Loucy (cell line): ENCODE measurements around the gene RASSF7.

Experiments
- H2AFZ ChIP-seq: fragments of 200-600 bp; sonication (generic); 2 replicates; pipeline ENCODE4 v1.6.0; 2016; ENCODE audit warnings: antibody characterized with exemption, mild to moderate bottlenecking, low read length, moderate library complexity
- H3F3A ChIP-seq: fragments of 200-600 bp; 2 replicates; pipeline ENCODE4 v1.6.0; 2016; ENCODE audit warnings: antibody characterized with exemption, low read depth, mild to moderate bottlenecking
- H3K27me3 ChIP-seq: fragments of 200-600 bp; sonication (generic); 2 replicates; pipeline ENCODE4 v1.6.1; 2014; ENCODE audit warnings: low read length, mild to moderate bottlenecking; ENCODE audit not compliant: insufficient read depth, poor library complexity, severe bottlenecking
- H3K36me3 ChIP-seq: fragments of 200-600 bp; sonication (generic); 2 replicates; pipeline ENCODE4 v1.6.1; 2016; ENCODE audit warnings: low read length; ENCODE audit not compliant: insufficient read depth
- H3K4me1 ChIP-seq: fragments of 200-600 bp; sonication (generic); 2 replicates; pipeline ENCODE4 v1.5.1; 2014; ENCODE audit warnings: low read length, mild to moderate bottlenecking; ENCODE audit not compliant: insufficient read depth, poor library complexity, severe bottlenecking
- H3K4me2 ChIP-seq: fragments of 200-600 bp; sonication (generic); 2 replicates; pipeline ENCODE4 v1.6.0; 2014; ENCODE audit warnings: antibody characterized with exemption, low read length, low read depth, mild to moderate bottlenecking; ENCODE audit not compliant: poor library complexity, severe bottlenecking
- H3K4me3 ChIP-seq: fragments of 200-600 bp; sonication (generic); 2 replicates; pipeline ENCODE4 v1.5.1; 2014; ENCODE audit warnings: low read length, mild to moderate bottlenecking, mixed read lengths; ENCODE audit not compliant: poor library complexity, severe bottlenecking
- H3K79me2 ChIP-seq: fragments of 200-600 bp; sonication (generic); 2 replicates; pipeline ENCODE4 v1.6.1; 2014; ENCODE audit warnings: low read length; ENCODE audit not compliant: insufficient read depth
- H3K9ac ChIP-seq: fragments of 200-600 bp; sonication (generic); 2 replicates; pipeline ENCODE4 v1.6.0; 2014; ENCODE audit warnings: mild to moderate bottlenecking, low read depth, low read length, moderate library complexity; ENCODE audit not compliant: poor library complexity, severe bottlenecking
- H3K9me2 ChIP-seq: fragments of 200-600 bp; sonication (generic); replicated peaks from 2 replicates; pipeline ENCODE4 v1.6.1; 2016; ENCODE audit warnings: low read depth, low read length, mixed read lengths
- H3K9me3 ChIP-seq: fragments of 200-600 bp; sonication (generic); 2 replicates; pipeline ENCODE4 v1.6.1; 2014; ENCODE audit warnings: mild to moderate bottlenecking, antibody characterized with exemption, low read length, low read depth; ENCODE audit not compliant: insufficient read depth
- H4K20me1 ChIP-seq: fragments of 200-600 bp; sonication (generic); 2 replicates; pipeline ENCODE4 v1.6.0; 2014; ENCODE audit warnings: antibody characterized with exemption, low read length, mild to moderate bottlenecking; ENCODE audit not compliant: insufficient read depth, poor library complexity, severe bottlenecking
- EZH2phosphoT487 ChIP-seq: fragments of 200-600 bp; IDR thresholded peaks from 2 replicates; pipeline ENCODE4 v1.6.1; 2018; ENCODE audit warnings: antibody characterized with exemption, mild to moderate bottlenecking, moderate library complexity, borderline replicate concordance
- TF ChIP-seq, protein P1 (sequence below): fragments of 200-600 bp; sonication (generic); conservative IDR thresholded peaks from 2 replicates; pipeline ENCODE4 v1.5.1; 2014; ENCODE audit warnings: mild to moderate bottlenecking, antibody characterized with exemption, low read length

RASSF7 gene

DNA sequence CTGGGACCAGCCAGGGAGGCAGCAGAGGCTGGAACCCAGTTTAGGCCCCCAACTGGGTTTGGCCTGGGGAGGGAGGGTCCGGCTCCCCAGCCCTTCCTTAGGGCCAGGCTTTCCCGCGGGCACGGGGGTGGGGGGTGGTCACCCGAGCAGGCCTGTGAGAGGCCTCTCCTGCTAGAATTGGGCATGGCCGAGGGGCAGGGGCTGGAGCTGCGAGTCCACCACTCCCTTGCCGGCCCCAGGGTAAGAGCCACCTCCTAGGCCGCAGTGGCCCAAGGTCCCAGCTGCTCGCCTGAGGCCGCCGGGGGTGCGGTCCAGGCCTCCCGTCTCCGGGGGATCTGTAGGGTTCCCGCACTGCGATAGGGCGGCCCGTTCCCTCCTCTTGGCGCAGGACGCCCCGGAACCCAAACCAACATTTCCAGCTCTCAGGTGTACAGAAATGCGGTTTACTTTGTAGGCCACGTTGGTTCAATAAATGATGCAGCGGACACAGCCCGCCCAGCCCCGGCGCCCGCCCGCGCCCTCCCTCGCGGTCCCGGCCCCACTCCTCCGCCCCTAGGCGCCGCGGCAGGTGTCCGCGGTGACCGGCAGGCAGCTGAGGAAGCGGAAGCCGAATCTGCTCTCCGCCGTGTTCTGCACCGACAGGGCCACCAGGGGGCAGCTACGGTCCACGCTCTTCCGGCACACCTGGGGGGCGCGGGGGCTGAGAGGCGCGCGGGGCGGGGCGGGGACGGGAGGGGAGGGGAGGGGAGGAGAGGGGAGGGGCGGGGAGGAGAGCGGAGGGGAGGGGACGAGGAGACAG, 6.1 kb upstream of the RASSF7 start:
- Histone ChIP-seq H3K9me2 (no peaks in the 10 kb centered on the region), H3K36me3 (no peaks in the 10 kb centered on the region), H4K20me1 (no peaks in the 10 kb centered on the region), H3K4me2 (peak overlapping the region; percentile 86), H3K9ac (peak overlapping the region; percentile 58), H2AFZ (peak overlapping the region; percentile 83; the same call in 1 of the 2 replicates), H3K4me1 (peaks cover 7% of the 10 kb centered on the region), H3K27me3 (no peaks in the 10 kb centered on the region), H3K4me3 (peak overlapping the region; percentile 69), H3F3A (no peaks in the 10 kb centered on the region), H3K9me3 (no peaks in the 10 kb centered on the region), H3K79me2 (no peaks in the 10 kb centered on the region)
- TF ChIP-seq EZH2phosphoT487: no peak
- TF ChIP-seq, protein P1, sequence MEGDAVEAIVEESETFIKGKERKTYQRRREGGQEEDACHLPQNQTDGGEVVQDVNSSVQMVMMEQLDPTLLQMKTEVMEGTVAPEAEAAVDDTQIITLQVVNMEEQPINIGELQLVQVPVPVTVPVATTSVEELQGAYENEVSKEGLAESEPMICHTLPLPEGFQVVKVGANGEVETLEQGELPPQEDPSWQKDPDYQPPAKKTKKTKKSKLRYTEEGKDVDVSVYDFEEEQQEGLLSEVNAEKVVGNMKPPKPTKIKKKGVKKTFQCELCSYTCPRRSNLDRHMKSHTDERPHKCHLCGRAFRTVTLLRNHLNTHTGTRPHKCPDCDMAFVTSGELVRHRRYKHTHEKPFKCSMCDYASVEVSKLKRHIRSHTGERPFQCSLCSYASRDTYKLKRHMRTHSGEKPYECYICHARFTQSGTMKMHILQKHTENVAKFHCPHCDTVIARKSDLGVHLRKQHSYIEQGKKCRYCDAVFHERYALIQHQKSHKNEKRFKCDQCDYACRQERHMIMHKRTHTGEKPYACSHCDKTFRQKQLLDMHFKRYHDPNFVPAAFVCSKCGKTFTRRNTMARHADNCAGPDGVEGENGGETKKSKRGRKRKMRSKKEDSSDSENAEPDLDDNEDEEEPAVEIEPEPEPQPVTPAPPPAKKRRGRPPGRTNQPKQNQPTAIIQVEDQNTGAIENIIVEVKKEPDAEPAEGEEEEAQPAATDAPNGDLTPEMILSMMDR: peak; percentile 52

DNA sequence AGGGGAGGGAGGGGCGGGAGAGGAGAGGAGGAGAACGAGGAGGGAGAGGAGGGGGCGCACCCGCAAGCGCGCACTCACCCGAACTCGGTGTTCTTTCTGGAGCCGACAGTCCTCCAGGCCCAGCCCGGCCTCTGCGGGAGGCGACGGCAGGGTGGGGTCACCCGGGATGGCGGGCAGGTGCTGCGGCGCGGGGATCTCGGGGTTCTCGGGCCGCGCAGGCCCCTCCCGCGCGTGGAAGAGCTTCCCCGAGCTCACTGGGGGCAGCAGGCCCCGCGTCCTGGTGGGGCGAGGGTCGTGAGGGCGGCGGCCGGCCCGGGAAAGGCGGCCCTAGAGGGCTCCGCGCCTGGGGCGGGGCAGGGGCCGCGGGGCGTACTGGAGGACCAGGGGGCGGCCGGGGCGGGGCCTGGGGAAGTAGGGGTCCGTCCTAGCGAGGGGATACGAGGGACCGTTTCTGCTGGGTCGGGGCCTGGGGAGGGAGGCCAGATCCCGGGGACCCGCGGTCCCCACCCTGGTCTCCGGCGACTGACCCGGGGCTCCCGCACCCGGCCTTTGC, 5.5 kb upstream of the RASSF7 start:
- H3F3A ChIP-seq: no peaks in the 10 kb centered on the region
- no peaks in the 10 kb centered on the region for H4K20me1 ChIP-seq
- no peak overlapping the region for H3K9ac ChIP-seq
- peak overlapping the region; percentile 50 for H3K4me2 ChIP-seq
- no peaks in the 10 kb centered on the region for H3K9me2 ChIP-seq
- peak overlapping the region; percentile 65 for H3K4me3 ChIP-seq
- H3K79me2 ChIP-seq: no peaks in the 10 kb centered on the region
- no peaks in the 10 kb centered on the region for H3K27me3 ChIP-seq
- peak overlapping the region; percentile 89 for H2AFZ ChIP-seq
- peaks cover 12% of the 10 kb centered on the region for H3K4me1 ChIP-seq
- no peaks in the 10 kb centered on the region for H3K36me3 ChIP-seq
- no peaks in the 10 kb centered on the region for H3K9me3 ChIP-seq
- TF ChIP-seq EZH2phosphoT487: no peak
- TF ChIP-seq, protein P1: no peak

DNA sequence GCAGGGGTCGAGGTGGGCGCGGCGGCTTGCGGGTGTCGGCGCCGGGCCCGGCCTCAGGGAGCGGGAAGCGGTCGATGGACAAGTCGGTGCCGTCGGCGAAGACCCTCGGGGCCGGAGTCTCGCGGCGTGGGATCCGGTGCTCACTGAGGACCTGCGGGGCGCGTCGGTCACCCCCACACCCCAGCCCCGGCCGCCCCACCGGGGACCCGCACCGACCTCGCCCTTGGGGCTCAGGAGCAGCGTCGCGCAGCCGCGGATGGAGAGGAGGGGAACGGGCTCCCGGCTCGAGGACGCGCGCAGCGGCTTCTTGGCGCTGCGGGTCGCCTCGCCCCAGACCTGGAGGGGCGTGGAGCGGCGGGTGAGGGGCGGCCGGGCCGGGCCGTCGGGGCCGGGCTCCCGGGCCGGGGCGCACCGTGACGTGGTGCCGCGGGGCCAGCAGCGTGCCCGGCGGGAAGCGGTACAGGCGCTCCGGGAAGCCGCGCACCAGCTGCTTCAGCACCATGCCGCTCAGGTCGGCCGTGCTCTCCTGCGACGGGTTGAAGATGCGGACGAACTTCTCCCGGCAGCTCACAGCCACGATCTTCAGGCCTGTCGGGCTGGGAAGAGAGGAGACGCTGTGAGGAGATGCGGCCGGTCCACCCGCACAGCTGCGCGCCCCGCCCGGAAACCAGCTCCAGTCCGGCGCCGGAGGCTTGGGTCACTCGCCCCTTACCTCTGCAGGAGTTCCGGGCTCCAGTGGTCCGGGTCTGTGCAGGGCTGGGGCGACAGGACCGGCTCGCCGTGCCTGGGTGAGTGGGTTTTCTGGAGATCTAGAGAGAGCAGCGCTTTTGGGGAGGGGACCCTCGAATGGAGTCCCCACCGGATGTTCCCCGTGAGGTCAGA, 4.7 kb upstream of the RASSF7 start:
- Histone ChIP-seq H3F3A (no peaks in the 10 kb centered on the region), H3K4me2 (no peak overlapping the region), H2AFZ (no peak overlapping the region), H3K9ac (no peak overlapping the region), H3K27me3 (no peaks in the 10 kb centered on the region), H3K9me2 (no peaks in the 10 kb centered on the region), H3K4me1 (peaks cover 12% of the 10 kb centered on the region), H3K79me2 (no peaks in the 10 kb centered on the region), H3K36me3 (no peaks in the 10 kb centered on the region), H3K4me3 (peak overlapping the region; percentile 65), H4K20me1 (no peaks in the 10 kb centered on the region), H3K9me3 (no peaks in the 10 kb centered on the region)
- TF ChIP-seq EZH2phosphoT487: no peak
